ENCODE results near the gene C4orf46. TPM values are rescaled to one million over a fixed set of nuclear protein-coding genes. Genes with fewer than 3 reads are reported as not detected.
"Not testable (repeated sequence)": the region's sequence is repeated elsewhere in the genome, so short reads cannot be mapped to it uniquely, and the experiment has no call there.

The C4orf46 gene
- 10 to 100 TPM in 11 of 12 donors, not detected in 1; 13.9 to 27.0 (median 20.6) TPM for polyA plus RNA-seq (ENCODE audit: insufficient read length in 12 of 12)
- long read RNA-seq, donor 1, transcript C4orf46-201 (2 exons, 3,521 nt), result major isoform, 6 of 7 reads
- long read RNA-seq, donor 1, partial matches to known transcripts, result 0 of 7 reads
- long read RNA-seq, donor 1, other reads (novel, unspliced or antisense), result 0 of 7 reads
- long read RNA-seq, donor 2, transcript C4orf46-203 (2 exons, 1,103 nt), result minor isoform, 5 of 42 reads
- long read RNA-seq, donor 2, transcript C4orf46-201 (2 exons, 3,521 nt), result major isoform, 6 of 42 reads
- long read RNA-seq, donor 2, partial matches to known transcripts, result 25 of 42 reads
- long read RNA-seq, donor 2, other reads (novel, unspliced or antisense), result 6 of 42 reads
- long read RNA-seq, donor 3, partial matches to known transcripts, result 0 of 5 reads
- long read RNA-seq, donor 3, other reads (novel, unspliced or antisense), result 0 of 5 reads
- long read RNA-seq, donor 4, partial matches to known transcripts, result 0 of 3 reads
- long read RNA-seq, donor 4, other reads (novel, unspliced or antisense), result 0 of 3 reads
- long read RNA-seq, donor 5, partial matches to known transcripts, result 0 of 4 reads
- long read RNA-seq, donor 5, other reads (novel, unspliced or antisense), result 0 of 4 reads
- long read RNA-seq, donor 6, partial matches to known transcripts, result 0 of 5 reads
- long read RNA-seq, donor 6, other reads (novel, unspliced or antisense), result 0 of 5 reads
- long read RNA-seq, donor 7, partial matches to known transcripts, result 5 of 8 reads
- long read RNA-seq, donor 7, other reads (novel, unspliced or antisense), result 0 of 8 reads
- long read RNA-seq, donor 8, transcript C4orf46-201 (2 exons, 3,521 nt), result major isoform, 9 of 10 reads
- long read RNA-seq, donor 8, partial matches to known transcripts, result 0 of 10 reads
- long read RNA-seq, donor 8, other reads (novel, unspliced or antisense), result 0 of 10 reads
- long read RNA-seq, donor 9, partial matches to known transcripts, result 0 of 5 reads
- long read RNA-seq, donor 9, other reads (novel, unspliced or antisense), result 0 of 5 reads
- long read RNA-seq, donor 10, partial matches to known transcripts, result 0 of 3 reads
- long read RNA-seq, donor 10, other reads (novel, unspliced or antisense), result 0 of 3 reads
- long read RNA-seq, donor 11, transcript C4orf46-201 (2 exons, 3,521 nt), result major isoform, 13 of 17 reads
- long read RNA-seq, donor 11, partial matches to known transcripts, result 0 of 17 reads
- long read RNA-seq, donor 11, other reads (novel, unspliced or antisense), result 0 of 17 reads

DNA sequence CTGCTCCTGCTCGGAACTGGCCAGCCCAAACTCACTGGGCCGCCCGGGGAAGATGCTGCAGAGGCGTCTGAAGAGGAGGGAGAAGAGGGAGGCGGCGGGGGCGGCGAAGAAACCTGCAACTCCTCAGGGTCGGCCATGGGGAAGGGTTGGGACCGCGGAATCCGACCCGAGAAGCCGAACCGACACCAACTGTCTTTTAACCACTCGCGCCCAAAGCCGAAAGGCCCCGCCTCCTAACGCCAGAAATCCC, at the start of gene C4orf46:
Gene C4orf46, minus strand, starts transcription at position 223 of the 250 bp plus-strand sequence. Its CDS starts 86 bp downstream, at position 137.
- DNase-seq, result no peak

DNA sequence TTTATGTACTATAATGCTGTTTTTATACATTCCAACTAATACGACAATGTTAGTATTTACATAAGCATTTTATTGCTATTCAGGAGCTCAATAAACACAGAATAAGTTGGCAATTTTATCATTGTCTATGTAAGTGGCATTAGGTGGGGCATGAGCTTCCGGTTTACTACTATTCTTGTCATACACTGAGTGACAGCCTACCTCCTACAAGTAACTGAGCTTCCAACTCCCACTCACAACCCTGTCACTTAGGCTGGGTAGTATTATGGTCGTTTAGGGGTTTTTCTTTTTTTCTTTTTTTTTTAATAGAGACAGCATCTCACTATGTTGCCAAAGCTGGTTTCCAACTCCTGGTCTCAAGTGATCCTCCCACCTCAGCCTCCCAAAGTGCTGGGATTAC, 44.1 kb upstream of the C4orf46 start:
- no peak for DNase-seq

DNA sequence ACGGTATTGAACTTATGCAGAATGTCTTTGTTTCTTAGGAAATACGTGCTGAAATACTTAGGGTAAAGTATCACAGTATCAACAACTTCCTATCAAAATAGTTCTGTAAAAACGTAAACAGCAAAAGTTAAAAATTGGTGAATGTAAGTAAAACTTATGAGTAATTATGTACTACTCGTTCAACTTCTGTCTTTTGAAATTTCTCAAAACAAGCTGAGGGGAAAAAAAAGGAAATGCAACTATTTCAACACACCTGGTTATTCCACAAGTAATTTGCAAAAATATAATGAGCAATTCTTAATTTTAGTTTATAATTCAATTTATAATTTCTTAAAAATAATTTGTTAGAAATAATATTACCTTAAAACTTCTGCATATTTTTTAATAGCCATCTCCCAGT, 43.2 kb upstream of the C4orf46 start:
- DNase-seq, result no peak

- not testable (repeated sequence) for DNase-seq
These were observed 40.9 kb upstream of the C4orf46 start for GRCh38 chr4:158712622-158713021.

GRCh38 chr4:158710814-158711213, 39.1 kb upstream of the C4orf46 start:
- DNase-seq, result no peak

- DNase-seq, result no peak
These were observed 32.6 kb upstream of the C4orf46 start for GRCh38 chr4:158704274-158704673.

GRCh38 chr4:158688813-158689212, 17.1 kb upstream of the C4orf46 start:
- no peak for DNase-seq

DNA sequence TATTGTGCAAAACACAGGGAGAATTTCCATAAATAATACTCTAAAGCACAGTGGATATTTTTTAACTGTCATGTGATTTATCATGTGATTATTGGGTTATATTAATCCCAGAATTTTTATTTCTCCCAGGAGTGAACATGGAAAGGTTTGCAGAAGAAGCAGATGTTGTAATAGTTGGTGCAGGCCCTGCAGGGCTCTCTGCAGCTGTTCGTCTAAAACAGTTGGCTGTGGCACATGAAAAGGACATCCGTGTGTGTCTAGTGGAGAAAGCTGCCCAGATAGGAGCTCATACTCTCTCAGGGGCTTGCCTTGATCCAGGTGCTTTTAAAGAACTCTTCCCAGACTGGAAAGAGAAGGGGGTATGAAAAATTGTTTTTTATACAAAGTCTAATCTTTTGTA, 10.4 kb upstream of the C4orf46 start:
- DNase-seq, result peak; percentile 14

GRCh38 chr4:158681629-158682028, 9.9 kb upstream of the C4orf46 start:
- DNase-seq, result no peak

DNA sequence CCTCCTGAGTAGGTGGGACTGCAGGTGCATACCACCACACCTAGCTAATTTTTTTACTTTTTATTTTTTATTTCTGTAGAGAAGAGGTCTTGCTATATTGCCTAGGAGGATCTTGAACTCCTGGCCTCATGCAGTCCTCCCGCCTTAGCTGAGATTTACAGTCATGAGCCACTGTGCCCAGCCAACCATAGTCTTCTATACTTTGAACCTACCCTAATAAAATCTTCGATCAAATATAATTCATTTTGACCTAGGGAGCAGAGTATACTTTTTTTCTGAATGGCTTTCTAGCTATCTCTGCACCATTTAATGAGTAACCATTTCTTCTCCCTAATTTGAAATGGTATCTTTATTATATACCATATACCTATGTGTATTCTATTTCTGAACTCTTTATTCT, 7.1 kb upstream of the C4orf46 start:
- DNase-seq, result no peak

GRCh38 chr4:158676076-158676475, 4.4 kb upstream of the C4orf46 start:
- no peak for DNase-seq

- no peak for DNase-seq
These were observed 1.9 kb upstream of the C4orf46 start for GRCh38 chr4:158673633-158674032.

GRCh38 chr4:158671915-158672806, 474 bp upstream of the C4orf46 start, which contains the start of gene ETFDH:
ETFDH (plus strand) TSS chr4:158672296; CDS start chr4:158672457, 161 bp downstream.
- peak; percentile 100 for DNase-seq

- DNase-seq, result peak; percentile 86
These were observed 567 bp downstream of the C4orf46 start for GRCh38 chr4:158670975-158671664.

- DNase-seq, result no peak
These were observed 2.4 kb downstream of the C4orf46 start for GRCh38 chr4:158669310-158669709.

- no peak for DNase-seq
These were observed 4.0 kb downstream of the C4orf46 start for GRCh38 chr4:158667651-158668198.

DNA sequence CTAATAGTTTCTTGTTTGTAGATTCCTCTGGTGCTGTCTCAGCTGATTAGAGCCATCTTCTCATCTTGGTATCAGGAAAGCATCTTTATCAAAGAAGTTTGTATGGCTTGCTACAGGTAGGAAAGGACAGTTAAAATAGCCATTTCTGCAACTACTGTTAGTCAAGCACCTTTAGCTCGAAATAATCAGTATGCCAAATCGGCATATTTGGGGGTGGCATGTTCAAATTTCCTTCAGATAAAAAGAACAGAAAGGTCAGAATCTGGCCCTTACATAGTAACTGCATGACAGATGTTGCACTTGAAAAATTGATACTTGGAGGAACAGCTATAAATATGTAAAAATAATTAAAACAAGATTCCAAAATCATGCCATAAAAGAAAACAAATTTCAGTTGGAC, 4.8 kb downstream of the C4orf46 start:
- no peak for DNase-seq

GRCh38 chr4:158664806-158665205, 6.9 kb downstream of the C4orf46 start:
- no peak for DNase-seq

DNA sequence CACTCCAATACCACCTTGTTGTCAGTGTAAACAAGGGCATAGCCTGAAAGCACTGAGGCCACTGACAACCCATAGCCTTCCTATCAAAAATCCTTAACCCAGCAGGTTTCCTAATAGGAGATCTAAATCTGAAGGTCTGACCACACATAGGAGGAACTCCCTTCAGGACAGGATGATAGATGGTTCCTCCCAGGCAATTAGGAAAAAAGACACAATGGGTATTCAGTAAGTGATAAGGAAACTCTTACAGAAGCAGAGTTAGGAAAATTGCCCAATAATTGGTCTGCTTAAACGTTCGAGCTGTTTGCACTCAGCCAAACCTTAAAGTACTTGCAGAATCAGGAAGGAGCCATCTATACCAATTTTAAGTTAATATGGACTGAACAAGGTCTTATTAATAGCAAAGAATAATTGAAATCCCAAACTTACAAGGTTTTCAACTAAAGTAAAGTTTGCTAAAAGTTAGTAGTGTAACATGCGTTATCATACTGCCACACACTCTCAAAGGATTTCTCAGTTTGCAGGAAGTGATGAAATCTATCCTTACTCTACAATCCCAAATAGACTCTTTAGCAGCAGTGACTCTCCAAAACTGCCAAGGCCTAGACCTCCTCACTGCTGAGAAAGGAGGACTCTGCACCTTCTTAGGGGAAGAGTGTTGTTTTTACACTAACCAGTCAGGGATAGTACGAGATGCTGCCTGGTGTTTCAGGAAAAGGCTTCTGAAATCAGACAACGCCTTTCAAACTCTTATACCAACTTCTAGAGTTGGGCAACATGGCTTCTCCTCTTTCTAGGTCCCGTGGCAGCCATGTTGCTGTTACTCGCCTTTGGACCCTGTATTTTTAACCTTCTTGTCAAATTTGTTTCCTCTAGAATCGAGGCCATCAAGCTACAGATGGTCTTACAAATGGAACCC, 7.7 kb downstream of the C4orf46 start:
- not testable (repeated sequence) for DNase-seq
